Choroid plexus epithelial cell (primary cell): ENCODE measurements around the gene SERGEF.
A peak's percentile ranks its signal among the peaks of the same experiment; 100 is the strongest.

Source experiments
- DNase-seq: peaks from one replicate; pipeline ENCODE4 v3.0.0-alpha.2; 2010; ENCODE audit warnings: low read depth
- H3K4me3 ChIP-seq: 2 replicates; pipeline ENCODE4 v1.5.1; 2011; ENCODE audit warnings: low read depth, mild to moderate bottlenecking, control low read depth, low read length, moderate library complexity
- CTCF ChIP-seq: conservative IDR thresholded peaks from 2 replicates; pipeline ENCODE4 v1.5.1; 2011; ENCODE audit warnings: low read depth, mild to moderate bottlenecking, control low read depth, inconsistent platforms, low read length, moderate library complexity

Gene SERGEF

GRCh38 chr11:17932472-17932871 is 80.4 kb downstream of the SERGEF start:
- DNase-seq, result no peak
- peak; percentile 33 for TF ChIP-seq CTCF
- no peak overlapping the region for H3K4me3 ChIP-seq

- no peak overlapping the region for H3K4me3 ChIP-seq
- no peak for DNase-seq
- no peak for TF ChIP-seq CTCF
Measured at GRCh38 chr11:17931595-17931994, 81.3 kb downstream of the SERGEF start.

- no peak overlapping the region for H3K4me3 ChIP-seq
- no peak for DNase-seq
- TF ChIP-seq CTCF, result no peak
Measured at GRCh38 chr11:17930544-17931125, 82.2 kb downstream of the SERGEF start.

- TF ChIP-seq CTCF, result no peak
- DNase-seq, result peak; percentile 47
- no peak overlapping the region for H3K4me3 ChIP-seq
Measured at GRCh38 chr11:17929171-17929570, 83.7 kb downstream of the SERGEF start.

- no peak for TF ChIP-seq CTCF
- peak; percentile 93 for DNase-seq
- H3K4me3 ChIP-seq, result no peak overlapping the region
Measured at GRCh38 chr11:17927681-17928343, 85.0 kb downstream of the SERGEF start.

GRCh38 chr11:17927041-17927440 is 85.8 kb downstream of the SERGEF start:
- H3K4me3 ChIP-seq, result no peak overlapping the region
- no peak for DNase-seq
- no peak for TF ChIP-seq CTCF

GRCh38 chr11:17924713-17925112 is 88.1 kb downstream of the SERGEF start:
- no peak overlapping the region for H3K4me3 ChIP-seq
- TF ChIP-seq CTCF, result no peak
- peak; percentile 43 for DNase-seq
